K562 (cell line): ENCODE measurements around the gene CDC42EP3.

ENCODE experiments used
- ARID2 ChIP-seq: fragments of 450-650 bp; IDR thresholded peaks from 2 replicates; pipeline ENCODE4 v1.6.1; 2017; ENCODE audit warnings: antibody characterized with exemption, mild to moderate bottlenecking
- BACH1 ChIP-seq: fragments of 200-800 bp; sonication (Bioruptor generic); IDR thresholded peaks from 2 replicates; pipeline ENCODE4 v1.6.1; 2016; ENCODE audit warnings: missing genetic modification characterization, missing compliant biosample characterization
- CEBPZ ChIP-seq: fragments of 150-350 bp; IDR thresholded peaks from 2 replicates; pipeline ENCODE4 v1.6.1; 2014; ENCODE audit warnings: low read depth, mild to moderate bottlenecking, low read length, borderline replicate concordance
- CHCHD3 ChIP-seq: fragments of 250-450 bp; sonication (Bioruptor Pico); IDR thresholded peaks from 2 replicates; pipeline ENCODE4 v2.1.2; 2022; ENCODE audit warnings: mild to moderate bottlenecking
- CTCF ChIP-seq, 3 experiments: IDR thresholded peaks in 2 of 3; conservative IDR thresholded peaks in 1 of 3; 2 replicates each; pipeline ENCODE4 v1.5.1; 2011 to 2012; ENCODE audit warnings: low read length in 3 of 3, mild to moderate bottlenecking in 3 of 3, control low read depth in 2 of 3, improper control_type of control experiment in 1 of 3, inconsistent platforms in 1 of 3, low read depth in 1 of 3, mixed read lengths in 1 of 3, moderate library complexity in 1 of 3; ENCODE audit not compliant: insufficient read depth in 2 of 3
- FOXJ3 ChIP-seq: sonication (generic); formaldehyde crosslinking; IDR thresholded peaks from 2 replicates; pipeline ENCODE4 v1.4.0; 2020; ENCODE audit warnings: mild to moderate bottlenecking, missing genetic modification reagents
- HNRNPL ChIP-seq: fragments of 200-400 bp; formaldehyde crosslinking; IDR thresholded peaks from 2 replicates; pipeline ENCODE4 v1.6.1; 2017; ENCODE audit warnings: low read depth, mild to moderate bottlenecking, low read length
- MAZ ChIP-seq, 2 experiments: fragments of 450-650 bp in 1 of 2; sonication (generic) in 1 of 2; formaldehyde crosslinking; IDR thresholded peaks in 1 of 2; conservative IDR thresholded peaks in 1 of 2; 2 replicates each; pipeline versions ENCODE4 v1.4.0 to v1.5.0; 2020; ENCODE audit warnings: mild to moderate bottlenecking in 1 of 2, missing genetic modification reagents in 1 of 2
- NR2C2 ChIP-seq, 2 experiments: fragments of 200-800 bp in 1 of 2; sonication (Bioruptor generic) in 1 of 2; sonication (generic) in 1 of 2; formaldehyde crosslinking in 1 of 2; IDR thresholded peaks; 2 replicates each; pipeline versions ENCODE4 v1.6.1 to v1.8.0; 2016 to 2022; ENCODE audit warnings: mild to moderate bottlenecking in 1 of 2, missing compliant biosample characterization in 1 of 2, missing genetic modification characterization in 1 of 2, missing genetic modification reagents in 1 of 2
- REST ChIP-seq, 2 experiments: fragments of 450-650 bp; formaldehyde crosslinking in 1 of 2; IDR thresholded peaks; 2 replicates each; pipeline versions ENCODE4 v1.4.0 to v1.6.1; 2014 to 2020; ENCODE audit warnings: mild to moderate bottlenecking in 2 of 2, borderline replicate concordance in 1 of 2, low read depth in 1 of 2
- SMC3 ChIP-seq: conservative IDR thresholded peaks from 2 replicates; pipeline ENCODE4 v1.6.1; 2011; ENCODE audit warnings: low read depth, low read length, improper control_type of control experiment; ENCODE audit not compliant: insufficient read depth
- ZSCAN32 ChIP-seq: fragments of 450-650 bp; formaldehyde crosslinking; IDR thresholded peaks from 2 replicates; pipeline ENCODE4 v1.4.0; 2020; ENCODE audit warnings: mild to moderate bottlenecking, moderate library complexity

GRCh38 chr2:37688771-37689468, 17.5 kb upstream of the CDC42EP3 start:
- TF ChIP-seq HNRNPL: no peak
- TF ChIP-seq MAZ (CRISPR knock-in tag; conservative IDR thresholded peaks at IDR 0.05 in 1 of 2, IDR thresholded peaks at IDR 0.05 in 1 of 2): no peak
- no peak for TF ChIP-seq ARID2
- TF ChIP-seq ZSCAN32: no peak
- no peak for TF ChIP-seq REST (IDR thresholded peaks at IDR 0.05; ENCODE audit: borderline replicate concordance)
- TF ChIP-seq REST (CRISPR knock-in tag; IDR thresholded peaks at IDR 0.05; ENCODE audit: low read depth): no peak
- no peak for TF ChIP-seq SMC3
- TF ChIP-seq CEBPZ: no peak
- no peak for TF ChIP-seq FOXJ3 (CRISPR knock-in tag)
- TF ChIP-seq CTCF (IDR thresholded peaks at IDR 0.05 in 2 of 3, conservative IDR thresholded peaks at IDR 0.05 in 1 of 3; ENCODE audit: insufficient read depth in 2 of 3, low read depth in 1 of 3, low read length in 3 of 3): no peak
- no peak for TF ChIP-seq NR2C2 (CRISPR knock-in tag; IDR thresholded peaks at IDR 0.05)
- TF ChIP-seq NR2C2 (tag; IDR thresholded peaks at IDR 0.05): no peak
- no peak for TF ChIP-seq BACH1 (tag)
- no peak for TF ChIP-seq CHCHD3 (CRISPR knock-in tag)
